Tibial nerve (tissue), 4 donors: ENCODE results near the gene ZNF341.

Experiments
- EP300 ChIP-seq, 2 donors: sonication (generic); formaldehyde crosslinking; IDR thresholded peaks; one replicate each; pipeline ENCODE4 v1.6.1; 2017; ENCODE audit warnings: antibody characterized with exemption in 2 of 2, mild to moderate bottlenecking in 1 of 2
- POLR2A ChIP-seq, 2 donors: fragments of 450-650 bp; IDR thresholded peaks; one replicate each; pipeline ENCODE4 v1.6.1; 2017; ENCODE audit warnings: antibody characterized with exemption in 2 of 2, mild to moderate bottlenecking in 2 of 2, moderate library complexity in 2 of 2
- TF ChIP-seq, protein P1 (sequence below), 5 experiments: fragments of 200-600 bp in 3 of 5; fragments of 450-650 bp in 2 of 5; sonication (generic) in 3 of 5; IDR thresholded peaks; one replicate each; pipeline ENCODE4 v1.5.1; 2016 to 2019; ENCODE audit warnings: antibody characterized with exemption in 5 of 5, mild to moderate bottlenecking in 3 of 5, moderate library complexity in 2 of 5

DNA sequence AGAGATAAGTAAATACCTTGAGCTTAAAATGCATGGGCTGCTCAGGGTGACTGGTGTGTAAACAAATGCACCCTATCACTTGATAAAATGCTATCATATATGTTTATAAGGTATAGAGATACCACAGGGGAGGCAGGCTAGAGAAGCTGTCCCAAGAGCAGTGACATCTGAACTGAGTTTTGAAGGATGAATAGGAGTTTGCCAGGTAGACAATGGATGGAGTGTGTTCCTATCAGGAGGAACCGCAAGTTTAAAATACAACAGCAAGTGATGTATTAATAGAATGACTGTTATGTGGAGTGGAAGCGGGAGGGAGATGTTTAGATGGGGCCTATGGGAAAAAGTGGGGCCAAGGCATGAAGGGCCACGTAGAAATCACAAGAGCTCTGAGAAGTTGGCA lies 40.6 kb downstream of the ZNF341 start:
- TF ChIP-seq, protein P1, sequence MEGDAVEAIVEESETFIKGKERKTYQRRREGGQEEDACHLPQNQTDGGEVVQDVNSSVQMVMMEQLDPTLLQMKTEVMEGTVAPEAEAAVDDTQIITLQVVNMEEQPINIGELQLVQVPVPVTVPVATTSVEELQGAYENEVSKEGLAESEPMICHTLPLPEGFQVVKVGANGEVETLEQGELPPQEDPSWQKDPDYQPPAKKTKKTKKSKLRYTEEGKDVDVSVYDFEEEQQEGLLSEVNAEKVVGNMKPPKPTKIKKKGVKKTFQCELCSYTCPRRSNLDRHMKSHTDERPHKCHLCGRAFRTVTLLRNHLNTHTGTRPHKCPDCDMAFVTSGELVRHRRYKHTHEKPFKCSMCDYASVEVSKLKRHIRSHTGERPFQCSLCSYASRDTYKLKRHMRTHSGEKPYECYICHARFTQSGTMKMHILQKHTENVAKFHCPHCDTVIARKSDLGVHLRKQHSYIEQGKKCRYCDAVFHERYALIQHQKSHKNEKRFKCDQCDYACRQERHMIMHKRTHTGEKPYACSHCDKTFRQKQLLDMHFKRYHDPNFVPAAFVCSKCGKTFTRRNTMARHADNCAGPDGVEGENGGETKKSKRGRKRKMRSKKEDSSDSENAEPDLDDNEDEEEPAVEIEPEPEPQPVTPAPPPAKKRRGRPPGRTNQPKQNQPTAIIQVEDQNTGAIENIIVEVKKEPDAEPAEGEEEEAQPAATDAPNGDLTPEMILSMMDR (IDR thresholded peaks at IDR 0.05), result no peak
- TF ChIP-seq POLR2A (IDR thresholded peaks at IDR 0.05) (no peak), EP300 (IDR thresholded peaks at IDR 0.05) (no peak)
